Stimulated activated CD4-positive, alpha-beta T cell treated with anti-CD3 and anti-CD28 coated beads, TNF-alpha, amount 100 ng/mL, for 24 hours (primary cell): Measurements from ENCODE around the gene NAV2.

Source experiments
- DNase-seq, 3 experiments: peaks; one replicate each; pipeline ENCODE4 v3.0.0-alpha.2; 2020; ENCODE audit warnings: low read depth in 3 of 3

NAV2 gene

DNA sequence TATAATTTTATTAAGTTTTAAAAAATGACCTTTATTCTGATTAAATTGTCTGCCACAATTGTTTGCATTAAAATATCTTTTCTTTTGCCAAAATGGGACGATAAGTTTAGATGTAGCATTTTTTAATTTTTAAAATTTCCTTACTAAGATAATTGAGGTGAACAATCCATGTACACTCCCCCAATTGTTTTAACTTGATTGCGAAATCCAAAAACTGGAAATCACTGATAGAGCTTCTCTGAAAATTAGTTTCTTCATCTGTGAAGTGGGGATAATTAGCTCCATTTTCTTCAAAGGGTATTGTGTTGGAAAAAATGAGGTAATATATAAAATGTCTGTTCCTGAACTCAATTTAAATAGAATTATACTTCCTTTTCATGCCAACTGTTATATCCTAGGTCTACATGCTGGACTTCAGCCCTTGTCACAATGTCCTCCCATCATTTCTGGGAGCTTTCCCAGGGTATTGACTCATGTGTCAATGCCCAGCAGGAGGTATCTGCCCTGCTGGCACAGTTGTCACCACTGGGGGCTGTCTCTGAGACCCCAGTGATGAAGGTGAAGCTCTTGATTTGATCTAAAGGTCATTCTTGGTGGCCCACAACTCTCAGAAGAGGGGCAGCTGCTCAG lies 28.7 kb upstream of the NAV2 start:
- no peak for DNase-seq

GRCh38 chr11:19686234-19686633 lies 26.4 kb upstream of the NAV2 start:
- no peak for DNase-seq

- DNase-seq: no peak
These were observed 25.2 kb upstream of the NAV2 start for GRCh38 chr11:19687392-19687791.

GRCh38 chr11:19689281-19690000 lies 23.2 kb upstream of the NAV2 start:
- DNase-seq: no peak

GRCh38 chr11:19690885-19691284 lies 21.8 kb upstream of the NAV2 start:
- DNase-seq: no peak

- DNase-seq: no peak
These were observed 20.7 kb upstream of the NAV2 start for GRCh38 chr11:19691815-19692500.

- DNase-seq: no peak
These were observed 19.5 kb upstream of the NAV2 start for GRCh38 chr11:19693146-19693545.

- DNase-seq: no peak
These were observed 17.8 kb upstream of the NAV2 start for GRCh38 chr11:19694796-19695345.

GRCh38 chr11:19696073-19696472 lies 16.6 kb upstream of the NAV2 start:
- DNase-seq: no peak

- no peak for DNase-seq
These were observed 15.7 kb upstream of the NAV2 start for GRCh38 chr11:19696904-19697303.

- DNase-seq: no peak
These were observed 14.9 kb upstream of the NAV2 start for GRCh38 chr11:19697721-19698121.

GRCh38 chr11:19698493-19699292 lies 13.9 kb upstream of the NAV2 start:
- DNase-seq: no peak

GRCh38 chr11:19701421-19701820 lies 11.2 kb upstream of the NAV2 start:
- no peak for DNase-seq

- no peak for DNase-seq
These were observed 10.0 kb upstream of the NAV2 start for GRCh38 chr11:19702620-19703019.

GRCh38 chr11:19703211-19703610 lies 9.4 kb upstream of the NAV2 start:
- no peak for DNase-seq

GRCh38 chr11:19704213-19704612 lies 8.4 kb upstream of the NAV2 start:
- DNase-seq: no peak

GRCh38 chr11:19705936-19706335 lies 6.7 kb upstream of the NAV2 start:
- DNase-seq: no peak

DNA sequence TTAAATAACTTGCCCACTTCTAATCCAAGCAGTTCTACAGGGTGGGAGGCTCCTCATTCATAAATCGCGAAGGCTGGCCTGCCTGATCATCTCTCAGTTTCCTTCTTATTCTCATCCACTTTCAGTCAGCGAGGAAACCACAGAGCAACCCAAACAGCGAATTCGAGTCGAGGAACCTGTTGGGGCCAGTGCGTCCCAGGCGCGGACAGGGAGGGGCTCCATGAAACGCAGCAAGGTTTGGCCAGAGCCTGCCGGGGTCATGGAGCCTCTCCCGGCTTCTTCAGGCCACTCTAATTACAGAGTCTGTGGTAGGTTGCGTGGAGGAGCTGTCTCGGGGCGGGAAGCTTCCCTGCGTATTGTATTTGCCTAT lies 741 bp upstream of the NAV2 start:
- peak in 1 of 3 experiments; percentile 21 for DNase-seq

GRCh38 chr11:19713196-19714021 lies 772 bp downstream of the NAV2 start:
- DNase-seq: no peak

DNA sequence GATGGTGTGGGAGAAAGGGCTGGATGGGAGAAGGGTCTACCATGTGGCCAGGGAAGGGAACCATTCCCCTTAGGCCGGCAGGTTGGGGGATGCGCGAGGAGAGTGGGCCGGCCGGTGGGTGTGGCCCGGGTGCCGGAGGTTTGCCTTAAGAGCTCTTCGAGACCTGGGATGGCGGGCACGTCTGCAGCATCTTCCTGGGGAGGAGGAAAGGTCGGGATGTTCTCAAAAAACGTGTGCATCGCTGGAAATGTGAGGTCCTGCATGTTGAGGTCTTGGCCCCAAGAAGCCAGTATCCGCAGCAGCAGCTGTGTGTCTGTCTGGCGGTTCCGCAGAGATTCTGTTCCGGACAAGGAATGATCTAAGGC lies 1.4 kb downstream of the NAV2 start:
- DNase-seq: no peak
